ENCODE measurements around the gene TNFSF15.

- no peak for TF ChIP-seq HDGF (IDR thresholded peaks at IDR 0.05; ENCODE audit: borderline replicate concordance)
- no peak for TF ChIP-seq FOXK2 (IDR thresholded peaks at IDR 0.05)
- TF ChIP-seq LEF1 (IDR thresholded peaks at IDR 0.05; ENCODE audit: borderline replicate concordance): no peak
- TF ChIP-seq FOXM1 (IDR thresholded peaks at IDR 0.05; ENCODE audit: borderline replicate concordance): no peak
- no peak for TF ChIP-seq SP1 (IDR thresholded peaks at IDR 0.05)
- no peak for TF ChIP-seq SUZ12 (IDR thresholded peaks at IDR 0.05)
- no peak for TF ChIP-seq BHLHE40 (IDR thresholded peaks at IDR 0.05; ENCODE audit: borderline replicate concordance)
- no peak for TF ChIP-seq TARDBP (IDR thresholded peaks at IDR 0.05)
- no peak for TF ChIP-seq FOXA1 (IDR thresholded peaks at IDR 0.05)
- no peak for TF ChIP-seq ARNT (IDR thresholded peaks at IDR 0.05)
- no peak for TF ChIP-seq NFRKB (IDR thresholded peaks at IDR 0.05)
Measured at GRCh38 chr9:114790521-114790920, 15.3 kb downstream of the TNFSF15 start.
